ENCODE measurements around the gene ACSM3. TPM values are rescaled to one million over a fixed set of nuclear protein-coding genes. Genes with fewer than 3 reads are reported as not detected.

ACSM3 gene
- polyA plus RNA-seq, 4 donors = 1.8 to 22.5 (median 4.7) TPM

GRCh38 chr16:20774703-20775362, 11.0 kb downstream of the ACSM3 start:
- Histone ChIP-seq H3K27ac (ENCODE audit: low read depth in 1 of 3, low read length in 2 of 3) (no peak overlapping the region), H3K36me3 (ENCODE audit: control insufficient read depth in 3 of 3, insufficient read depth in 2 of 3, low read depth in 1 of 3, low read length in 3 of 3) (peaks cover 0 to 4% (median 2%) of the 10 kb centered on the region in 3 donors), H3K27me3 (ENCODE audit: control insufficient read depth in 3 of 3, insufficient read depth in 3 of 3, low read length in 3 of 3) (no peaks in the 10 kb centered on the region), H3K9me3 (ENCODE audit: control insufficient read depth in 2 of 2, insufficient read depth in 1 of 2, low read depth in 1 of 2, low read length in 1 of 2) (no peaks in the 10 kb centered on the region), H3K4me3 (ENCODE audit: low read depth in 1 of 3, low read length in 3 of 3) (no peak overlapping the region), H3K4me1 (ENCODE audit: control insufficient read depth in 3 of 3, insufficient read depth in 2 of 3, low read depth in 1 of 3, low read length in 2 of 3) (no peaks in the 10 kb centered on the region)
- FAIRE-seq (no peak), DNase-seq (peak; percentile 74 to 76)
- 73 to 77% (median 76%) methylated on average over 7 of the region's 7 CpGs for WGBS, 3 donors

DNA sequence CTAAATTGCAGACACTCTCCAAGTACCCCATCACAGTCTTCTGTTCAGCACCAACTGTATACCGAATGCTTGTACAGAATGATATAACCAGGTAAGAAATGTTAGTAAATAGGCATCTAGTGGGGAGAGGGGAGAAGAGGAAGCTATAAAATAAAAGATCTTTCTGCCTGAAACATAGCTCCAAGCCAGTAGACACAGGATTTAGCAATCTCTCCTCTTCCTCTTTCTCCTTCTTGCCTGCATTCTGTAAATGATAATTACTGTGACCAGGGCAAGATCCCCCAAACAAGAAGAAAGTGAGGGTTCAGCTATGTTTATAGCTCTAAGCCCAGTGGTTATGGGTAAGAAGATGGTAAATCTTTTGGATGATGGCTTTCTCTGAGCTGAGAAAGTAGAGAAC, 17.9 kb downstream of the ACSM3 start:
- Histone ChIP-seq H3K4me3 (ENCODE audit: low read depth in 1 of 3, low read length in 3 of 3) (no peak overlapping the region), H3K36me3 (ENCODE audit: control insufficient read depth in 3 of 3, insufficient read depth in 2 of 3, low read depth in 1 of 3, low read length in 3 of 3) (peaks cover 0 to 4% (median 2%) of the 10 kb centered on the region in 3 donors), H3K9me3 (ENCODE audit: control insufficient read depth in 2 of 2, insufficient read depth in 1 of 2, low read depth in 1 of 2, low read length in 1 of 2) (no peaks in the 10 kb centered on the region), H3K4me1 (ENCODE audit: control insufficient read depth in 3 of 3, insufficient read depth in 2 of 3, low read depth in 1 of 3, low read length in 2 of 3) (no peaks in the 10 kb centered on the region), H3K27me3 (ENCODE audit: control insufficient read depth in 3 of 3, insufficient read depth in 3 of 3, low read length in 3 of 3) (no peaks in the 10 kb centered on the region), H3K27ac (ENCODE audit: low read depth in 1 of 3, low read length in 2 of 3) (no peak overlapping the region)
- DNase-seq = no peak
- 81 to 92% (median 91%) methylated on average over 1 of the region's 1 CpG for WGBS, 3 donors
- no peak for FAIRE-seq

- Histone ChIP-seq H3K9me3 (ENCODE audit: control insufficient read depth in 2 of 2, insufficient read depth in 1 of 2, low read depth in 1 of 2, low read length in 1 of 2) (no peaks in the 10 kb centered on the region), H3K27ac (ENCODE audit: low read depth in 1 of 3, low read length in 2 of 3) (no peak overlapping the region), H3K36me3 (ENCODE audit: control insufficient read depth in 3 of 3, insufficient read depth in 2 of 3, low read depth in 1 of 3, low read length in 3 of 3) (peaks cover 0 to 4% (median under 1%) of the 10 kb centered on the region in 3 donors), H3K27me3 (ENCODE audit: control insufficient read depth in 3 of 3, insufficient read depth in 3 of 3, low read length in 3 of 3) (no peaks in the 10 kb centered on the region), H3K4me3 (ENCODE audit: low read depth in 1 of 3, low read length in 3 of 3) (no peak overlapping the region), H3K4me1 (ENCODE audit: control insufficient read depth in 3 of 3, insufficient read depth in 2 of 3, low read depth in 1 of 3, low read length in 2 of 3) (no peaks in the 10 kb centered on the region)
- DNase-seq (no peak), FAIRE-seq (no peak)
- WGBS, 3 donors = 88 to 93% (median 90%) methylated on average over 2 of the region's 2 CpGs
Measured at GRCh38 chr16:20782470-20782869, 18.7 kb downstream of the ACSM3 start.

DNA sequence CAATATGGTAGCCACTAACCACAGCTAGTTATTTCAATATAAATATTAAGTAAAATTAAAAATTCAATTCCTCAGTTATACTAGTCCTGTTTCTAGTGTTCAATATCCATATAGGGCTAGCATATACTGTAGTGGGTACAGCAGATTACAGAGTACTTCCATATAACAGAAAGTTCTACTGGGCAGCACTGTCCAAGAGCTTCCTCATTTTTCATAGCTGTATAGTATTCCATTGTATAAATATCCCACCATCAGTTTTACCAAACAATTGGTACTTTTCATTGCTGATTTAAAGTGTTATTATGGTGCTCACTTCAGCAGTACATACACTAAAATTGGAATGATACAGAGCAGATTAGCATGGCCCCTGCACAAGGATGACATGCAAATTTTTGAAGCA, 20.4 kb downstream of the ACSM3 start:
- FAIRE-seq = no peak
- no peak overlapping the region for H3K4me3 ChIP-seq (ENCODE audit: low read depth in 1 of 3, low read length in 3 of 3)
- H3K4me1 ChIP-seq (ENCODE audit: control insufficient read depth in 3 of 3, insufficient read depth in 2 of 3, low read depth in 1 of 3, low read length in 2 of 3) = no peaks in the 10 kb centered on the region
- H3K27me3 ChIP-seq (ENCODE audit: control insufficient read depth in 3 of 3, insufficient read depth in 3 of 3, low read length in 3 of 3) = no peaks in the 10 kb centered on the region
- H3K9me3 ChIP-seq (ENCODE audit: control insufficient read depth in 2 of 2, insufficient read depth in 1 of 2, low read depth in 1 of 2, low read length in 1 of 2) = no peaks in the 10 kb centered on the region
- no peak overlapping the region for H3K27ac ChIP-seq (ENCODE audit: low read depth in 1 of 3, low read length in 2 of 3)
- H3K36me3 ChIP-seq (ENCODE audit: control insufficient read depth in 3 of 3, insufficient read depth in 2 of 3, low read depth in 1 of 3, low read length in 3 of 3) = peaks cover 0 to under 1% (median 0%) of the 10 kb centered on the region in 3 donors
- no peak for DNase-seq

DNA sequence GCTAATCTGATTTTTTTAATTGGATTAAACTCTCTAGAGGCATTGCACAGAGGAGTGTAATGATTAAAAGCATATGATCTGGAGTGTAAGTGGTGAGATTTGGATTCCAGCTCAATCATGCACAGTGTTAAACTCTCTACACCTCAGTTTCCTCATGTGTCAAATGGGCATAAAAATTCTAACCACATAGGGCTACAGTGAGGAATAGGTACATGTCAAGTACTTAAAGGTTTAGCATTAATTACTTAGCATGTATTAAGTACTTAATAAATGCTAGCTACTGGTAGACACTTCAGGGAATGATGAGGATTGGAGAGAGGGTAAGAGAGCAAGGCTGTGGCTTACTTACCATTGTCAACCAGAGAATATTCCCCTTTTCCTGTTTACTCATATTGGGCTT, 25.3 kb downstream of the ACSM3 start:
- no peak for DNase-seq
- no peak overlapping the region for H3K4me3 ChIP-seq (ENCODE audit: low read depth in 1 of 3, low read length in 3 of 3)
- H3K27me3 ChIP-seq (ENCODE audit: control insufficient read depth in 3 of 3, insufficient read depth in 3 of 3, low read length in 3 of 3) = no peaks in the 10 kb centered on the region
- no peaks in the 10 kb centered on the region for H3K36me3 ChIP-seq (ENCODE audit: control insufficient read depth in 3 of 3, insufficient read depth in 2 of 3, low read depth in 1 of 3, low read length in 3 of 3)
- H3K9me3 ChIP-seq (ENCODE audit: control insufficient read depth in 2 of 2, insufficient read depth in 1 of 2, low read depth in 1 of 2, low read length in 1 of 2) = no peaks in the 10 kb centered on the region
- H3K27ac ChIP-seq (ENCODE audit: low read depth in 1 of 3, low read length in 2 of 3) = no peak overlapping the region
- H3K4me1 ChIP-seq (ENCODE audit: control insufficient read depth in 3 of 3, insufficient read depth in 2 of 3, low read depth in 1 of 3, low read length in 2 of 3) = no peaks in the 10 kb centered on the region
- FAIRE-seq = no peak

GRCh38 chr16:20791923-20792612, 28.3 kb downstream of the ACSM3 start:
- Histone ChIP-seq H3K27ac (ENCODE audit: low read depth in 1 of 3, low read length in 2 of 3) (no peak overlapping the region), H3K27me3 (ENCODE audit: control insufficient read depth in 3 of 3, insufficient read depth in 3 of 3, low read length in 3 of 3) (no peaks in the 10 kb centered on the region), H3K36me3 (ENCODE audit: control insufficient read depth in 3 of 3, insufficient read depth in 2 of 3, low read depth in 1 of 3, low read length in 3 of 3) (no peaks in the 10 kb centered on the region), H3K9me3 (ENCODE audit: control insufficient read depth in 2 of 2, insufficient read depth in 1 of 2, low read depth in 1 of 2, low read length in 1 of 2) (no peaks in the 10 kb centered on the region), H3K4me1 (ENCODE audit: control insufficient read depth in 3 of 3, insufficient read depth in 2 of 3, low read depth in 1 of 3, low read length in 2 of 3) (no peaks in the 10 kb centered on the region), H3K4me3 (ENCODE audit: low read depth in 1 of 3, low read length in 3 of 3) (no peak overlapping the region)
- FAIRE-seq = no peak
- 91 to 94% (median 91%) methylated on average over 5 of the region's 5 CpGs for WGBS, 3 donors
- DNase-seq = no peak

- H3K4me3 ChIP-seq (ENCODE audit: low read depth in 1 of 3, low read length in 3 of 3) = no peak overlapping the region
- DNase-seq = no peak
- peaks cover 0 to 2% (median 0%) of the 10 kb centered on the region in 3 donors for H3K4me1 ChIP-seq (ENCODE audit: control insufficient read depth in 3 of 3, insufficient read depth in 2 of 3, low read depth in 1 of 3, low read length in 2 of 3)
- no peak overlapping the region for H3K27ac ChIP-seq (ENCODE audit: low read depth in 1 of 3, low read length in 2 of 3)
- H3K27me3 ChIP-seq (ENCODE audit: control insufficient read depth in 3 of 3, insufficient read depth in 3 of 3, low read length in 3 of 3) = no peaks in the 10 kb centered on the region
- peaks cover 2 to 8% (median 7%) of the 10 kb centered on the region in 3 donors for H3K36me3 ChIP-seq (ENCODE audit: control insufficient read depth in 3 of 3, insufficient read depth in 2 of 3, low read depth in 1 of 3, low read length in 3 of 3)
- H3K9me3 ChIP-seq (ENCODE audit: control insufficient read depth in 2 of 2, insufficient read depth in 1 of 2, low read depth in 1 of 2, low read length in 1 of 2) = no peaks in the 10 kb centered on the region
- no peak for FAIRE-seq
- WGBS, 3 donors = 74 to 78% (median 74%) methylated on average over 2 of the region's 2 CpGs
Measured at GRCh38 chr16:20798364-20798763, 34.5 kb downstream of the ACSM3 start.

GRCh38 chr16:20799599-20799998, 35.8 kb downstream of the ACSM3 start:
- H3K27me3 ChIP-seq (ENCODE audit: control insufficient read depth in 3 of 3, insufficient read depth in 3 of 3, low read length in 3 of 3) = no peaks in the 10 kb centered on the region
- no peaks in the 10 kb centered on the region for H3K9me3 ChIP-seq (ENCODE audit: control insufficient read depth in 2 of 2, insufficient read depth in 1 of 2, low read depth in 1 of 2, low read length in 1 of 2)
- FAIRE-seq (peak; percentile 93), DNase-seq (peak; percentile 20 to 25)
- peaks cover 2 to 8% (median 7%) of the 10 kb centered on the region in 3 donors for H3K36me3 ChIP-seq (ENCODE audit: control insufficient read depth in 3 of 3, insufficient read depth in 2 of 3, low read depth in 1 of 3, low read length in 3 of 3)
- WGBS, 3 donors = 59 to 81% (median 81%) methylated on average over 2 of the region's 2 CpGs
- H3K4me1 ChIP-seq (ENCODE audit: control insufficient read depth in 3 of 3, insufficient read depth in 2 of 3, low read depth in 1 of 3, low read length in 2 of 3) = peaks cover 0 to 3% (median 0%) of the 10 kb centered on the region in 3 donors
- no peak overlapping the region for H3K4me3 ChIP-seq (ENCODE audit: low read depth in 1 of 3, low read length in 3 of 3)
- H3K27ac ChIP-seq (ENCODE audit: low read depth in 1 of 3, low read length in 2 of 3) = no peak overlapping the region
